Activated T-cell treated with anti-CD3 and anti-CD28 coated beads, Interleukin-2, amount 50 U/mL, for 24 hours (primary cell): ENCODE measurements around the gene LIN7A.

Source experiments
- DNase-seq: peaks from one replicate; pipeline ENCODE4 v3.0.0-alpha.2; 2020
- H3K27ac Mint-ChIP-seq: 2 replicates; pipeline ENCODE4 v1.8.0; 2020; ENCODE audit warnings: mild to moderate bottlenecking, mixed read lengths
- H3K27me3 Mint-ChIP-seq: 2 replicates; pipeline ENCODE4 v1.8.0; 2020; ENCODE audit warnings: mixed read lengths
- H3K36me3 Mint-ChIP-seq: 2 replicates; pipeline ENCODE4 v1.8.0; 2020; ENCODE audit warnings: low read depth, mixed read lengths
- H3K4me1 Mint-ChIP-seq: 2 replicates; pipeline ENCODE4 v1.8.0; 2020; ENCODE audit warnings: low read depth, mixed read lengths
- H3K4me3 Mint-ChIP-seq: 2 replicates; pipeline ENCODE4 v1.8.0; 2020; ENCODE audit warnings: mild to moderate bottlenecking, moderate library complexity, mixed read lengths
- H3K9me3 Mint-ChIP-seq: 2 replicates; pipeline ENCODE4 v1.8.0; 2020; ENCODE audit warnings: mixed read lengths

LIN7A gene

DNA sequence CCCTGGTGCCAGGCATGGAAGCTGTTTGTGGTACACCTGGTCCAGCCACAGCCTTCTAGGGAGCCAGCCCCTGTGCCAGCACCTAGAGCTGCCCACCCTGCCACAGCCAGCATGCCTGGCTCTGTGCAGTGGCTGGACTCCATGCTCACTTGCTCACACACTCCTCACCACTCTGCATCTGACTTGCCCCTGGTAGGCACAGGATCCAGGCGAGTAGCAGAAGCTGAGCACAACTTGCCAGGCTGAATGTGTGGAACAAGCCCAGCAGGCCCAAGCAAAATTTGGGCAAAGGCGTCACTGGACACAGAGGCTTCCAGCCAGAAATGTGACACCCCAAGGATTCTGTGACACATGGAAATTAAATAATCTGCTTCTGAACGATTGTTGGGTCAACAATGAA, 114.3 kb downstream of the LIN7A start:
- Mint-ChIP-seq H3K4me3 (no peak overlapping the region), H3K9me3 (no peaks in the 10 kb centered on the region), H3K4me1 (no peaks in the 10 kb centered on the region), H3K36me3 (no peaks in the 10 kb centered on the region), H3K27ac (no peak overlapping the region), H3K27me3 (no peaks in the 10 kb centered on the region)
- DNase-seq = no peak

DNA sequence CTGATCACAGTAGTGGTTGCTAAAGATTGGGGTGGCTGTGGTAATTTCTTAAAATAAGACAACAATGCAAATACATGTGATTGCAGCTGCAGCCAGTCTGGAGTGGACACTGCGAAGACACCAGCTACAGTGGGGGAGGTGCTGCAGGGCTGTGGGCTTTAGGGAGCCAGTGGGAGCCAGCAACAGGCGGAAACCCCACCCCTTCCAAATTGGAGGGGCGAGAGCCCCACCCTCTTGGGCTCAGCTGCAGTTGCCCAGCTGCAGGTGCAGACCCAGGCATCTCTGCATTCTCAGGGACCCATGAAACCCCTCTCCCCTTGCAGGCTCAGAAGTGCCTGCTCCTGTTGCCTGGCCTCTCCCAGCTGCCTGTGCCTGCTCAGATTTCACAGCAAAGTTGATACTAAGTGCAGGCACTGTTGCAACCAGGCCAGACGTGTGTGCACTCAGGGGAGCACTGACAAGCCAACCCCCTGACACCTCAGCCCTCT, 116.2 kb downstream of the LIN7A start:
- Mint-ChIP-seq H3K9me3 (no peaks in the 10 kb centered on the region), H3K27ac (no peak overlapping the region), H3K4me1 (no peaks in the 10 kb centered on the region), H3K4me3 (no peak overlapping the region), H3K36me3 (no peaks in the 10 kb centered on the region), H3K27me3 (no peaks in the 10 kb centered on the region)
- no peak for DNase-seq

DNA sequence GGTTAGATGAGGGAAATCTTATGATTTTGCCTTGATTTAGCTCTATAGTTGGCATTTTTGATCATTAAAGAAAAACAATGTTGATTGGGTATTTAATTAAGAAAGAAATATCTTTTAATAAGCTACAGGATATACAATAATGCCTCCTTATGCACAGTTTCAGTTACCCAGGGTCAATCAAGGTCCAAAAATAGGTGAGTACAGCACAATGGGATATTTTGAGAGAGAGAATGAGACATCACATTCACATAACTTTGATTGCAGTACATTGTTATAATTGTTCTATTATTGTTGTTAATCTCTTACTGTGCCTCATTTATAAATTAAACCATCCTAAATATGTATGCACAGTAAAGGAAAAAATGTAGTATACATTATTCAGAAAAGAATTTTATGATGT, 118.9 kb downstream of the LIN7A start:
- Mint-ChIP-seq H3K9me3 (no peaks in the 10 kb centered on the region), H3K36me3 (no peaks in the 10 kb centered on the region), H3K27me3 (no peaks in the 10 kb centered on the region), H3K27ac (no peak overlapping the region), H3K4me3 (no peak overlapping the region), H3K4me1 (no peaks in the 10 kb centered on the region)
- DNase-seq = no peak

DNA sequence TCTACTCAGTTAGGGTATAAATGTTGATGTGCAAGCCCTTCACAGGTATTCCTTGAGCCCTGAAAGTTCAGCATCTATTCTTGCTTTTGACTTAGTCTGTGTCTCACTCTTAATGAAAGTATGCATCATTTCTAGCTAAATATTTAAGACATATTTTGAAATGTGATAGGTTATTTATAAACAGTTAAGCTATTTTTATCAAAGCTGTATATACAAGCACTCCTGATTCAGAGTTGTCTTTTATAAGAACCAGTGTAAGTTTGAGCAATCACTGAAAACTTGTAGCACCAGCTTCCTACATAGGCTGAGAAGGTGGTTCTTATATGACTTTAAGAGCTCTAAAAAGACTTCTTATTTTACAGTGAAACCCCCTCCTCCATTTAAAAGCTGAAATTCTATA, 122.4 kb downstream of the LIN7A start:
- Mint-ChIP-seq H3K9me3 (no peaks in the 10 kb centered on the region), H3K36me3 (no peaks in the 10 kb centered on the region), H3K4me3 (no peak overlapping the region), H3K4me1 (no peaks in the 10 kb centered on the region), H3K27ac (no peak overlapping the region), H3K27me3 (no peaks in the 10 kb centered on the region)
- DNase-seq = no peak

DNA sequence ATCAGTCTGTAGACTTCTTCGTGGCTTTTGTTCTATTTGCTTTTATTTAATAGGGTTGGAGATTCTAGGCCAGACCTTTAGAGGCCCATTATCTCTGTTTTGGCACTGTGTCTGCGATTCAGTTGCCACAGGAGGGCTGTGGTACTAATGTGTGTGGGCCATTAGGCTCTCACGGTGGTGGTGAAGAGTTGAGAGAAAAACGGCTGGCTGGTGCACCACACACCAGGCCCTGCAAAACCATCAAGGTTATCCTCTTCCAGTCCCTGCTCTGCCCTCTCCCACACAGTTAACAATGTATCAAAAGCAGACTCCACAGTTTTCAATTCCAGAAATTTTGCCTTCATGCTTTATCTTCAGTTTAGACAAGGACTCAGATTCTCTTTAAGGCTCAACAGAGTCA, 123.3 kb downstream of the LIN7A start:
- Mint-ChIP-seq H3K4me1 (no peaks in the 10 kb centered on the region), H3K27me3 (no peaks in the 10 kb centered on the region), H3K27ac (no peak overlapping the region)

DNA sequence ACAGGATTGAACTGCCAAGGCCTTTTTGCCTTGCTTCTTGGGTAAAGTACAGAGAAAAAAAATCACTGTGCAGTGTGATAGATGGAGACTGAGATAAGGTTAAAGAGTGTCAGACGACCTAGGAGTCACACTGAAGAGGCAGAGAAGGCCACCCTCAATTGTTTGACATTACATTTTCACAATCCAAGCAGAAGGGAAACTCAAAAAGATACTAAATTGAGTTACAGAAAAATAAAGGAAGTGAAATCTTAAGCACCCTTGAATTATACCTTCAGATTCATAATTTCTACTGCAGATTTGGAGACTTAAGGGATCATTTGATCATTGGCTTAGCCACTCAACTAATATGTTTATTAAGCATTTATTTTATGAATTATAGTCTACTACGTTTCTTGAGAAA, 123.9 kb downstream of the LIN7A start:
- Mint-ChIP-seq H3K9me3 (no peaks in the 10 kb centered on the region), H3K36me3 (no peaks in the 10 kb centered on the region), H3K27me3 (no peaks in the 10 kb centered on the region), H3K4me3 (no peak overlapping the region), H3K4me1 (no peaks in the 10 kb centered on the region), H3K27ac (no peak overlapping the region)
- no peak for DNase-seq

More for the DNA sequence above, 123.3 kb downstream of the LIN7A start:
- no peak overlapping the region for H3K4me3 Mint-ChIP-seq
- no peaks in the 10 kb centered on the region for H3K36me3 Mint-ChIP-seq
- no peak for DNase-seq
- H3K9me3 Mint-ChIP-seq = no peaks in the 10 kb centered on the region

DNA sequence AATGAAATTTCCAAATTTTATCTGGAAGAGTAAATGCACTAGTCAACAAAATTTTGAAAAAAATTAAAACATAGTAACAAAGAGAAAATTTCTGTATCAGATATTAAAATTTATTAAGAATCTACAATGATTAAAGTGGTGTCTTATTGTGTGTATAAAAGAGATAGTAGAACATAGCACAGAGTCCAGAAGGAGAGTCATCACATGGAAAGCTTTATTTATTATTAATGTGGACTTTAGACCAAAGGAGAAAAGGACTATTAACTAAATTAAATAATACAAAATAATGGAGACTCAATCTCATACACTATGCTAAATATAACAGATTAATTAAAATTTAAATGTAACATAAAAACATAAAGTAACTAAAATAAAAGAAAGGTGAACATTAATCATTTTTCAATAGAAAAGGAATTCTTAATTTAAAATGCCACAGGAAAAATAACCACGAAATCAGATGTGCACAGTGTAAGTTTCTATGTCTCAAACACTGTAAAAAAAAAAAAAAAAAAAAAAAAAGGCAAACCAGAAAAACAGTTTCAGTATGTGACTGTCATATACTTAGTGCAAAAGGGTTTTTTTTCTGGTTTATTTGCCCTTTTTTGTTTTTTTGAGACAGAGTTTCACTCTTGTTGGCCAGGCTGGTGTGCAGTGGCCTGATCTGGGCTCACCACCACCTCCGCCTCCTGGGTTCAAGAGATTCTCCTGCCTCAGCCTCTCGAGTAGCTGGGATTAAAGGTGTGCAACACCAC, 125.6 kb downstream of the LIN7A start:
- Mint-ChIP-seq H3K9me3 (no peaks in the 10 kb centered on the region), H3K4me3 (no peak overlapping the region), H3K27ac (no peak overlapping the region), H3K4me1 (no peaks in the 10 kb centered on the region), H3K27me3 (no peaks in the 10 kb centered on the region), H3K36me3 (no peaks in the 10 kb centered on the region)
- no peak for DNase-seq

DNA sequence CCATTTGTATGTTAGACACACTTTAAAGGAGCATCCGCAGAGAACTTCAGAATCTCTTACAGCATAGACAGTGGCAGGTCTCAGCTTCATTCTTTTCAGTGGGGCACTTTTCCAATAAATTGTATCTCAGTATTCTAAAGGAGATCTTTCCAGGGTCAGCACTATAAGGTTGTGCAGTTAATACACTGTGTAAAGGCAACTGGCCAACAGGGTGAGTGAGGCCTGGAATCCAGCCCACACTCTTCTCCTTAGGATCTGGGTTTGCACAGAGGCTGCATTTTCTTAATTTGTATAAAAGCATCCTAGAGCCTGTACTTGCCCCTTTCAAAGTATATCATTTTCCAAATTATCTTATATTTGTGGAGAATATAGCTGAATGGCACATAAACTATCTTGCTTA, 126.9 kb downstream of the LIN7A start:
- no peak for DNase-seq
- H3K4me1 Mint-ChIP-seq = no peaks in the 10 kb centered on the region

DNA sequence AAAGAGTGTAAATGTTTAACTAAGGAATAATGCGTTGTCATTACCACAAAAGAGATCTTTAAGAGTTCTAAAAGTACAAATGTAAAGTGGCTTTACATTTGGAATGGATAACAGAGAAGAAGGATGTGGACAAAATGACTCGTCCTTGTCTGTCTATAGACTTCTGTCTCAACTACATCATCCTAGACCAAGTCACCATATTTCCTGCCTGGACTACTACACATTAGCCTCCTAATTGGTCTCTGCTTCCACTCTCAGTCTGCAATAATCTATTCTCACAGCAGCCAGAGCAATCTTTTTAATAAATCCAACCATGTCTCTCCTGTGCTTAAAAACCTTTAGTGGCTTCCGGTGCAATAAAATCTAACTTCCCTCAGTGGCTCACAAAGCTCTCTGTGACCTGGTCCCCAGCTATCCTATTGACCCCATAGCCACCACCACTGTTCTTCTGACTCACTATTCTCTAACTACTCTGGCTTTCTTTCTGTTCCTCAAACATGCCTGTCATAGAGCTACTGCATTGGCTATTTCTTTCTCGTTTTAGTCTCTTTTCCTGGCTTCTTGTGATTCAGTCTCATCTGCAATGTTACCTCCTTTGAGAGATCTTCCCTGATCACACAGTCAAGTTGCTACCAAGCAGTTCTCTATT, 130.0 kb downstream of the LIN7A start:
- no peak for DNase-seq
- no peaks in the 10 kb centered on the region for H3K4me1 Mint-ChIP-seq
- no peaks in the 10 kb centered on the region for H3K27me3 Mint-ChIP-seq
- no peaks in the 10 kb centered on the region for H3K9me3 Mint-ChIP-seq
- no peak overlapping the region for H3K4me3 Mint-ChIP-seq
- H3K36me3 Mint-ChIP-seq = no peaks in the 10 kb centered on the region
- H3K27ac Mint-ChIP-seq = no peak overlapping the region

More for the DNA sequence above, 126.9 kb downstream of the LIN7A start:
- H3K27ac Mint-ChIP-seq = no peak overlapping the region
- H3K4me3 Mint-ChIP-seq = no peak overlapping the region
- no peaks in the 10 kb centered on the region for H3K9me3 Mint-ChIP-seq
- no peaks in the 10 kb centered on the region for H3K27me3 Mint-ChIP-seq
- H3K36me3 Mint-ChIP-seq = no peaks in the 10 kb centered on the region

DNA sequence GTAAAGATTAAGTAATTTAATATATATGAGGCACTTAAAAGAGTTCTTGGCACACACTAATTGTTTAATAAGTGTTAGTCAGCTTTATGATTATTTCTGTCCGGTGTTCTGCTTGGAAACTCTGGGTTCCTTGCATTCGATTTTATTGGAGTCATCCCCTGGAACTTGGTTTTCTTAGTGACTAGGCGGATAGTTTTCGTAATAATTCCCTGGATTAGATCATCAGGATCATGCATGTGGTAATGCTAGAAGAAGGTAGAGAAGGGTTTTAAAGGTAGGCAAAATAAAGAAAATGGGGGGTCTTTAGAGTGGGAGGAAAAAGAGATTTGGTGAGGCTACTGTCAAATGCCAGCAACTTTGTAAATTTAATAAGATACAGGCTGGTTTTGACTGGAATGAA, 132.6 kb downstream of the LIN7A start:
- no peaks in the 10 kb centered on the region for H3K27me3 Mint-ChIP-seq
- H3K27ac Mint-ChIP-seq = no peak overlapping the region
- H3K4me3 Mint-ChIP-seq = no peak overlapping the region
- no peak for DNase-seq
- H3K4me1 Mint-ChIP-seq = no peaks in the 10 kb centered on the region
- no peaks in the 10 kb centered on the region for H3K9me3 Mint-ChIP-seq
- H3K36me3 Mint-ChIP-seq = no peaks in the 10 kb centered on the region

DNA sequence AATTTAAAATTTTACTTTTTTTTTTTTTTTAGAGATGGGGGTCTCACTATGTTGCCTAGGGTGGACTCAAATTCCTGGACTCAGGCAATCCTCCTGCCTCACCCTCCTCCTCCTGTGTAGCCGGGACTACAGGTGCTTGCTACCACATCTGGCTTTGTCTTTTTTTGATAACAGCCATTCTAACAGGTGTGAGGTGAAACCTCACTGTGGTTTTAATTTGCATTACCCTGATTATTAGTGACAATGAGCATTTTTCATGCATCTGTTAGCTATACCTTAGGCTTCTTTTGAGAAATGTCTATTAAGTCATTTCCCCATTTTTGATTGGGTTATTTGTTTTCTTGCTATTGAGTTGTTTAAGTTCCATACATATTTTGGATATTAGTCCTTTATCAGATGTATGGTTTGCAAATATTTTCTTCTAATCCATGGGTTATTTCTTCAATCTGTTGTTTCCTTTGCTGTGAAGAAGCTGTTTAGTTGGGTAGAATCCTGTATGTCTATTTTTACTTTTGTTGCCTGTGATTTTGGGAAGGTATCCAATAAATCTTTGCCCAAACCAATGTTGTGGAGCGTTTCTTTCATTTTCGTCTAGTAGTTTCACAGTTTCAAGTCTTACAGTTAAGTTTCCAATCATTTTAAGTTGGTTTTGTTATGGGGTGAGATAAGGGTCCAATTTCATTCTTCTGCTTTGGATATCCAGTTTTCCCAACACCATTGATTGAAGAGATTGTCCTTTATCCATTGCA, 134.9 kb downstream of the LIN7A start:
- no peaks in the 10 kb centered on the region for H3K9me3 Mint-ChIP-seq
- no peaks in the 10 kb centered on the region for H3K36me3 Mint-ChIP-seq
- H3K4me1 Mint-ChIP-seq = no peaks in the 10 kb centered on the region
- no peaks in the 10 kb centered on the region for H3K27me3 Mint-ChIP-seq
- no peak overlapping the region for H3K4me3 Mint-ChIP-seq
- H3K27ac Mint-ChIP-seq = no peak overlapping the region
- no peak for DNase-seq

DNA sequence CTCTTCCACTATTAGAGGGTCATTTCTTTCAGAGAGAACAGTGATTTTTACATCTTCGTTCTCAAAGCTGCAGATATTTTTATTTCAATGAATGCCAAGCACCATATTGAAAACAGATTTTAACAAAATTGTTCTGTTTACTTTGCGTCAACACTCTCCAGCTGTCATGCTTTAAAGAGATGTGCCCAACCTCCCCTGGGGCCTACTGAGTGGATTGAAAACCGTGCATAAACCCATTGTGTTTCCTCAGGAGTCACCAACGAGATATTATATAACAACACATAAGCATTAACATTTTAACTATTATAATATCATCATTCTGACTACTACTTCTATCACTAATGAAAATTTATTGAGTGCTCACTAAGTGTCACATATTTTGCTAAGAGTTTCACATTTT, 139.5 kb downstream of the LIN7A start:
- no peak overlapping the region for H3K4me3 Mint-ChIP-seq
- no peak for DNase-seq
- no peaks in the 10 kb centered on the region for H3K4me1 Mint-ChIP-seq
- no peaks in the 10 kb centered on the region for H3K27me3 Mint-ChIP-seq
- H3K27ac Mint-ChIP-seq = no peak overlapping the region
- H3K9me3 Mint-ChIP-seq = peaks cover 3% of the 10 kb centered on the region
- H3K36me3 Mint-ChIP-seq = no peaks in the 10 kb centered on the region

DNA sequence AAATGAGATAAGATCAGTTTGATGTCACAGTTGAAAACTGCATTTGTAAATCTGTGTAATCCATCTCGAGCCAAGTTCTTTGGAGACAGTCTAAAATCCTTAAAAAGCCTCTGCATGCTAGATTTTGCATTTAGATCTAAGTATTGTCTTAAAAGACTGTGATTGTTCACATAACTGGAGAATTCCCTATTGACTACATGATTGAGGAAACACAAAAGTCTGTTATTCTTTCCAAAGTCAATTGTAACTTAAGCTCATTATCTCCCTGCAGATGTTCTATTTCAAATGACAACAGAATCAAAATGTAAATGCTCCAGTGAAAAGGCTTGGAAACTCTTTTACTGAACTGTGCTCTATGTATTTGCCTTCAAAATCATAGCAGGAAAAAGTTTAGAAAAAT, 143.2 kb downstream of the LIN7A start:
- H3K27ac Mint-ChIP-seq = no peak overlapping the region
- H3K4me1 Mint-ChIP-seq = no peaks in the 10 kb centered on the region
- H3K36me3 Mint-ChIP-seq = no peaks in the 10 kb centered on the region
- no peaks in the 10 kb centered on the region for H3K27me3 Mint-ChIP-seq
- DNase-seq = no peak
- no peak overlapping the region for H3K4me3 Mint-ChIP-seq
- peaks cover 3% of the 10 kb centered on the region for H3K9me3 Mint-ChIP-seq

DNA sequence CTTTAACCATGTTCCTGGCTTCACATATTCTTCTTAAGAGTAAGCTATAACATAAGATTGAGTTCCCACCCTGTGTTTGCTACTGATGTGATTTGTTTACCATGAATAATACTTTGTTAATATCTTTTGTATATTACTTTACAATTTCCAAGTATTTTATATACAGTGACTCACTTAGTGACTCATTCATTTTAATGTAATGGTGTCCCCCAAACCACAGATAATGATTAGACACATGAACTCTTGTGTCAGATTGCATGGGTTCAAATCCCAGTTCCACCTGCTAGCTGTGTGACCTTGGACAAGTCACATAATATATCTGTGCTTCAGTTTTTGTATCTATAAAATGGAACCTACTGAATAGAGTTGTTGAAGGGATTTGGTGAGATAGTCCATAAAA, 144.9 kb downstream of the LIN7A start:
- Mint-ChIP-seq H3K4me1 (no peaks in the 10 kb centered on the region), H3K36me3 (no peaks in the 10 kb centered on the region), H3K27ac (no peak overlapping the region), H3K9me3 (peaks cover 3% of the 10 kb centered on the region), H3K4me3 (no peak overlapping the region), H3K27me3 (no peaks in the 10 kb centered on the region)
- no peak for DNase-seq

DNA sequence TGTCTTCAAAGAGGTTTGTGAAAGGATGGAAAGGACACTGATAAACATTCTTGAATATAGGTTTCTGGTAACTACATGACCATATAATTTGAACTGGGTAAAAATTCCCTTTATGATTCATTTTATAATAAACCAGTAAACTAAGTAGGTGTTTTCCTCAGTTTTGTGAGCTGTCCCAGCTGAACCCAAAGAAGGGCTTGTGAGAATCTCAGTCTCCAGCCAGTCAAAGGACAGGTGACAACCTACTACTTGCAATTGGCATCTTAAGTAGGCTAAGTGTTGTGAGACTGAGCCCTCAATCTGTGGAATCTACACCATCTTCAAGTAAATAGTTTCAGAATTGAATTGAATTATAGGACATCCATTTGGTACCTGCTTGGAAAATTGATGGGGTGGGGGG, 145.9 kb downstream of the LIN7A start:
- Mint-ChIP-seq H3K4me1 (no peaks in the 10 kb centered on the region), H3K27ac (no peak overlapping the region), H3K36me3 (no peaks in the 10 kb centered on the region), H3K4me3 (no peak overlapping the region), H3K9me3 (peaks cover 3% of the 10 kb centered on the region), H3K27me3 (no peaks in the 10 kb centered on the region)
- DNase-seq = no peak
